Fibroblast of skin of right quadriceps (primary cell): ENCODE measurements around the gene LYPD6B.

ENCODE experiments used
- DNase-seq: peaks from one replicate; pipeline ENCODE4 v3.0.0-alpha.2; 2013

Gene LYPD6B

DNA sequence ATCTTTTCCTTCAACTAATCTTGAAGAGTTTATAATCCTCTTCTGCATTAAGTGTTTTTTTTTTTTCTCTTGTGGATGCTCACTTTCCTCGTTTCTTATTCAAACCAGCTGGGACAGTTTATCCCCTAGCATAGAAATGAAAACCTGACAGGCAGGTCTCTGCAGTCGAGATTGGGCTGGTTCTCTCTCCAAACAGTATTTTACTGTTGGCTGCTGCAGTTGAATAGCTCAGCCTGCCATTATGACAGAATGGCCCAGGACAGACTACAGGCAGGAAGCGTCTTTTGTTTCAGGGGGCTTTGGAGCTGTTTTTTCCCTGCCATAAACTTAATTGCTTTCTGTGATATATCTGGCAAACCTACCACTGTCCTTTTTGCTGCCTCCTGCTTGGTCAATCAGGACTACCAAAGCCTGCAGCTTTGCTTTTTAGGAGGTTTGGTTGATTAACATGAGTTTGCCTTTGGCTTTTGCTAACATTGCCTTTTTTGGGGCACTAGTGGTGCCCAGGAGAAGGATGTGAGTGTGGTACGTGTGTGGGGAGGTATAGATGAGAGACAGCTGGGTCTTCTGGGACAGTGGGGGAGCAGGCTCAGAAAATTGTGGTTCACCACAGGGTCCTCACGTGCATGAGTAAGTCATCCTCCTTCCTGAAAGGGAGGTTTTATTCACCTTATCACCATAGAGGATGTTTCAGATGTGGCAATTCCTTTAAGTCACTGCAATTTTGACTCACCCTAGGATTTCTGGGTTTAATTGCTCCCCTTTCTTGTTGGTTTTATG is 128.7 kb downstream of the LYPD6B start:
- peak; percentile 81 for DNase-seq

DNA sequence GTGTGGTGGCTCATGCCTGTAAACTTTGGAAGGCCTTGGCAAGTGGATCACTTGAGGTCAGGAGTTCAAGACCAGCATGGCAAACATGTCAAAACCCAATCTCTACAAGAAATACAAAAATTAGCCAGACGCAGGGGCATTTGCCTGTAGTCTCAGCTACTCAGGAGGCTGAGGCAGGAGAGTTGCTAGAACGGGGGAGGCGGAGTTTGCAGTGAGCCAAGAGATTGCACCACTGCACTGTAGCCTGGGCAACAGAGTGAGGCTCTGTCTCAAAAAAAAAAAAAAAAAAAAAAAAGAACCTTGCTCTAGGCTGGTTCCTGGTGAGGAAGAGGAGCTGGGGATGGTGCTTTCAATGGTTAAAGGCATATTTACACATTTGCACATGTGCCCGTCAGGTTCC is 129.4 kb downstream of the LYPD6B start:
- DNase-seq = no peak

DNA sequence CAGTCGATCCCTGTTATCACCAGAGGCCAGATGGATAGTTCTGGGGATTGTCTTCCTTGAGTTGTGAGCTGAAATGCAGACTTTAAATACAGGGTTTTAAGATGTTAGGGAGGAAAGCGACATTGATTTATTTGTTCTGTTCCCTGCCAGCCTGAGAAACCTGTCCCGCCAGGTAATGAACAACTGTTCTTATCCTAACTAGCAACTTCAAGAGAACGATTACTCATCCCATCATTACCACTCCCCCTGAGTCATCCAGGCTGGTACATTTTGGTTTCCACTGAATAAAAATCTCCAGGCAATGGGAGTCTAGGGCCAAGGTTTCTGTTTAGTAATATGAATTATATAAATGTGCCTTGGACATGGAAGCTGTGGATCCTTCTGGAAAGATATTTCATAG is 131.2 kb downstream of the LYPD6B start:
- DNase-seq = no peak

DNA sequence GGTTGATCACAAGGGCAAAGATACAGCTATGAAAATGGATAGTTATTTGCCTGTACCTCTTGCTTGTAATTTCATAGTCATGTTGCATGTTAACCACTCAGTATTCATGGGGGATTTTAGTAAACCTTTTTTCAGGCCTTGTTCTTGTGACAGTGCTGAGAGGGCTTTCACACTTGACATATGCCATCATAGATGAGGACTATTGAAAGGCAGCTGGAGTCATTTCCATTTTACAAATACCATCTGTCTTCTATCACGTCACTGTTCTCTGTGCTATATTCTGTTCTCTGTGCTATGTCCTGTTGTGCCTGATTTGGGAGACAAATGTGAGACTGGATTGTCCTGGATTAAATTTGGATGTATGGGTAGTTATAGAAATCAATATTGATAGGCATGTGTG is 131.7 kb downstream of the LYPD6B start:
- DNase-seq = no peak

GRCh38 chr2:149170911-149171310 is 132.4 kb downstream of the LYPD6B start:
- DNase-seq = no peak

GRCh38 chr2:149173220-149173619 is 134.7 kb downstream of the LYPD6B start:
- DNase-seq = no peak

DNA sequence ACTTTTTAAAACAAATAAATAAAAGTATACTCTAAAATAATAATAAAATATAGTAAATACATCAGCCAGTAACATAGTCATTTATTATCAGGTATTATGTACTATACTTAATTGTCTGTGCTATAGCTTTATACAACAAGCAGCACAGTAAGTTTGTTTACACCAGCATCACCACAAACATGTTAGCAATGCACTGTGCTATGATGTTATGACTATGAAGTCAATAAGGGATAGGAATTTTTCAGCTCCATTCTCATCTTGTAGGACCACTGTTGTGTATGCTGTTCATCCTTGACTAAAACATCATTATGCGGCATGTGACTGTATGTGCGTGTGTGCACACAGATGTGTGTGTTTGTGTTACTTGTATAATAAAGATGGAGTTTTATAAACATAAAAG is 137.5 kb downstream of the LYPD6B start:
- DNase-seq = no peak

- DNase-seq = no peak
Observed at GRCh38 chr2:149178612-149179011, 140.1 kb downstream of the LYPD6B start.

GRCh38 chr2:149180226-149180875 is 141.9 kb downstream of the LYPD6B start:
- peak; percentile 76 for DNase-seq

GRCh38 chr2:149183187-149183586 is 144.7 kb downstream of the LYPD6B start:
- no peak for DNase-seq

GRCh38 chr2:149184991-149185390 is 146.5 kb downstream of the LYPD6B start:
- DNase-seq = peak; percentile 31

GRCh38 chr2:149185942-149186490 is 147.5 kb downstream of the LYPD6B start:
- DNase-seq = no peak

DNA sequence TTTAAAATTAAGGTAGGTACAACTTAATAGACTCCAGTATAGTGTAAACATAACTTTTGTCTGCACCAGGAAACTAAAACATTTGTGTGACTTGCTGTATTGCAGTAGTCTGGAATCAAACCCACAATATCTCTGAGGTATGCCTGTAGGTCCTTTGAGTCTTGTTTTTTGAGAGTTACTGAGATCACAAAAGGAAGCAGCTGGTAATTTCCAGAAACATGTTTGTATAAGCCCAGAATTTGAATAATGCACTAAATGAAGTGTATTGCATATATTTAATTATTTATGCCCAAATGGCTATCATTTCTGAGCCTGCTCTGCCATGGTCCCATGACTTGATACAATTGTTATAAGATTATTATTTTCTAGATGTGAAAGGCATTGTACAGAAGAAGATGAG is 148.6 kb downstream of the LYPD6B start:
- no peak for DNase-seq

- DNase-seq = peak; percentile 46
Observed at GRCh38 chr2:149188291-149188690, 149.8 kb downstream of the LYPD6B start.

DNA sequence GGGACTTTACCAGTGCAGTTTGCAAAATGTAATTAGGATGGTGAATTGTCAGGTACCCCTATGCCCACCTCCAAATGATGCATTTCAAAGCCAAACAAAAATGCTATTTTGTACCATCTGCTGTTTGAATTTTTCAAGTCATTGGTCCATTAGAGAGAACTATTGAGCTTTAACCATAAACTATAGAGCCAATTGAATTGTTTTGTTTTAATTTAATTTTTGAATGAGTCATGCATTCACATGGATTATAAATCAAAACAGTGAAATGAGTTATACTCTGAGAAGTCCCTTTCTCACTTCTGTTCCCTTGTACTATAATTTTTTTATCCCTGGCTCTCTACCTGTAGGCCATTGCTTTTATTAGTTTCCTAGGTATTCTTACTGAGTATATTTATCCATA is 151.3 kb downstream of the LYPD6B start:
- DNase-seq = no peak

DNA sequence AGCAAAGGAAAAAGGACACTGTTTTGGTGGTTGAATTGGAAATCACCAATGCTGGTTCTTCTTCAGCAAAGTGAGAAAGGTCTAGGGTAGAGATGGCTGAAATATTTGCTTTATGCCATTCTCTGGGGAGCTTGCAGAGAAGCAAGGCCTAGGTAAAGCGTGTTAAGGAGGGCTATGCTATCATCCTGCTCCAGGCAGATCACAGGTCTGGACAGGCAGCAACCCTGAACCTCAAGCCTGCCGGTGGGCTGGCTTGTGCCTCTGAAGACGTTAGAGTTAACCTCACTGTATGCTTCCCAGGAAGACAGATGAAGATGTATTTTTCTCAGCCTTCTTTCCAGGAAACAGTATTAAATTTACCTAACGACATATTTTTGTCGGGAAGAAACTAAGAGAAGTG is 153.4 kb downstream of the LYPD6B start:
- no peak for DNase-seq

DNA sequence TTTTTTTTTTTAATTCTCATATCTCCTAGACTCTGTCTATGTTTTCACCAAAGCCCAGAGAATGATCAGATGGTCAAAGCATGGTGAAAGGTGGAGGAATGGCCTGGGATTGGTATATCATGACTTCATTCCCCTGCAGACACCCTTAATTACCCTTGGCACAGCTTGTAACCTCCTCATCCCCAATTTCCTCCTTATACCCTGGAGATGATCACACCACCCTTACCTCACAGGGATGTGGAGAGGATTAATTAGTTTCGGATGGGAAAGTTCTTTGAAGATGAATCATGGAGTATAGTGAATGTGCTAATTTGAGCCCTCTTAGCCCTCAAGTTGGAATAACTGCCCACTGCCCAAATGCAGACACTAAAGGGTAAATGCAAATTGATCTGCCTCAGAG is 153.9 kb downstream of the LYPD6B start:
- DNase-seq = peak; percentile 82

DNA sequence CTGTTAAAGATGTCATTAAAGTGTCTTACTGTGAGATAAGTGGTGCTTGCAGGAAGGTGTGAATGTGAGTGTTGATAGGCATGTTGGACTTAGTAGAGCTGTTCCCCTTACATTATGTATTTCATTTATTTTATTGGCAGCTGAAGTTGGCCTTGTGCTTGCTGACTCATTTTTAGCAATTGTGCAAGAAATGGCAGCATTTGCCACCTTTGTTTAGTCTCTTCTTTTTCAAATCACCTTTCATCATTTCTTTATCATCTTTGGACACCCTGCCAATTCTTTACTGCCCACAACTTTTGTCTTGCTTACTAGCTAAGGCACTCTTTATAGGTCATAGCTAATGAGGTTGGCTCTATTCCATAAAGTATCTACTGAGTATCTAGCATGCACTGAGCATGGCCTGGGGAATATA is 161.6 kb downstream of the LYPD6B start:
- DNase-seq = peak; percentile 57

DNA sequence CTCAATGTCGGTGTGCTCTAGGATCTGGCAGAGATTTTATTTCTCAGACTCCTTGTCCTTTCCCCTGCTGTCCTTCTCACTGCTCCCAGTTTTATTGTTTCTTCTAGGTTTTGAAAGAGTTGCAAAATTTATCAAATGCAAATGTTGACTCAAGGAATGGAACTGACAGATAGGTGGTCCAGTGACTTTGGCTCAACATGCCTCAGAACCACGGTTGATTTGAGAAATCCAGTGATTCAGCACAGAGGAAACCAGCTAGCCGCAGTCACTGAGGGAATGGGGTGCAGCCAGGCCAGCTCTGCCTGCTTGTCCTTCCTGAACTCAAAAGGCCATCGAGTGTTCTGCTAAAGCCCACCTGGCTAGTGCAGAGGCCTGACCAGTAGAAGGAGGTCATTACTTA is 166.2 kb downstream of the LYPD6B start:
- no peak for DNase-seq

DNA sequence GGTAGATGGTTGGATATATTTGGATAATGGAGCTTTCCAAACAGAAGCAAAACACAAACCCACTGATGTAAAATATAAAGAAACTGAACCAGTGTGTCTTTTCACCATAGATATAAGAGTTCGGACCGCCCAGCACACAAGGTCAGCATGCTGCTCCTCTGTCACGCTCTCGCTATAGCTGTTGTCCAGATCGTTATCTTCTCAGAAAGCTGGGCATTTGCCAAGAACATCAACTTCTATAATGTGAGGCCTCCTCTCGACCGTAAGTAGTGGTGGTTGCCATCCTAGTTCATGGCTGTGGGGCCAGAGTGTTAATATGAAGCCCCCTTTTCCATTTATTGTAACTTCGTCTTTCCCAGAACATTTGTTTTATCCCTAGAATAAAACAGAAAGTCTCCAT is 166.6 kb downstream of the LYPD6B start:
- no peak for DNase-seq

DNA sequence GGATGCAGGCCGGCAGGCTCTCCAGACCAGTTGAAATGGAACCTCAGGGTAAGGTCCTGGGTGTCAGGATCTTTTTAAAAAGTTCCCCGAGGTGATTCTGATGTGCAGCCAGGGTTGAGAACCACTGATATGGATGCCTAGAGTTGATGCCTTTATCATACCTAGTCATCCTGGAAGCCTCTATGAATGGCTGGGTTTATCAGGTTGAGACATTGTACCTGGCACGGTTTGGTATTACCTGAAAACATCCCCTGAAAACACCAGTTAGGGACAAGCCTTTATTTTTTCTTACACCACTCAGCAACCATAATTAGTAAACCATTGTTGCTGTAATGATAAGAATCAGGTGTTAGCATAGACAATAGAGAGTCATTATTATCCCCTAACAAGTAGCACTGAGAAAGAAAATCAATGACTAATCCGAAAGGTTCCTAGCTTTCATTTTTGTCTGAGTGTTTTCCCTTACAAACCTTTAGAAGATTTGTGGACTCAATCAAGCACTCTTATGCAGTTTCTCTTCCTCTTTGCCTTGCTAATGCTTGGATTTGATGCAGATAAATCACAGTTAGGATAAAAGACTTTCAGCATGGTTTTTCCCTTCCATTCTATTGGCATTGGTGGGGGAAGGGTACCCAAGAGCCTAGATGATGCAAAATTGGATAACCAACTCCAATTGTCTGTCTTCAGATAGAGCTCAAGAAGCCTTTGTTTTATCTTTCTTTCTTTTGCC is 175.4 kb downstream of the LYPD6B start:
- DNase-seq = no peak

GRCh38 chr2:149218497-149218896 is 180.0 kb downstream of the LYPD6B start:
- no peak for DNase-seq

- no peak for DNase-seq
Observed at GRCh38 chr2:149219856-149220255, 181.4 kb downstream of the LYPD6B start.

GRCh38 chr2:149221002-149221401 is 182.5 kb downstream of the LYPD6B start:
- DNase-seq = no peak
